Tongue (tissue), 1 donor: ENCODE results near the gene PSMD5. TPM values are rescaled to one million over a fixed set of nuclear protein-coding genes. Genes with fewer than 3 reads are reported as not detected.

Experiments
- total RNA-seq: library from RNA; depleted of rRNA; stranded (reverse); fragments of >200 nt; gene quantifications from one replicate; pipeline ENCODE4 v1.2.3, GENCODE V29; 2014

Gene PSMD5
- total RNA-seq, 1 donor from 2014 or later, result 24.1 TPM

Other genes starting within 250 kb of the PSMD5 start
- gene MEGF9, start 128.5 kb downstream of the PSMD5 start, total RNA-seq, result 14.4 TPM
- 48.5 TPM for gene FBXW2, start 49.5 kb downstream of the PSMD5 start, total RNA-seq
- 39.1 TPM for gene PHF19, start 34.3 kb upstream of the PSMD5 start, total RNA-seq
- 5.1 TPM for gene TRAF1, start 83.9 kb upstream of the PSMD5 start, total RNA-seq
- gene C5, start 207.4 kb upstream of the PSMD5 start, total RNA-seq, result 9.2 TPM
- gene CNTRL, start 232.0 kb upstream of the PSMD5 start, total RNA-seq, result 19.8 TPM